Stimulated activated effector memory CD8-positive, alpha-beta T cell treated with anti-CD3 and anti-CD28 coated beads, Interleukin-12 subunit alpha, Interleukin-12 subunit beta, amount 100 ng/mL, for 72 hours (primary cell): ENCODE measurements around the gene WDR41.
"Not testable (repeated sequence)": the region's sequence is repeated elsewhere in the genome, so short reads cannot be mapped to it uniquely, and the experiment has no call there.

Experiments
- ATAC-seq: fragments of 150-1000 bp; cut with Tn5 transposase; 2 replicates; pipeline ENCODE4 v1.10.0; 2021
- DNase-seq, 2 donors: peaks; one replicate each; pipeline ENCODE4 v3.0.0; 2021 to 2022; ENCODE audit warnings: low spot score in 2 of 2
- H3K27ac Mint-ChIP-seq: one replicate; pipeline ENCODE4 v1.8.0; 2022; ENCODE audit warnings: mild to moderate bottlenecking, mixed read lengths
- H3K36me3 Mint-ChIP-seq: one replicate; pipeline ENCODE4 v1.8.0; 2022; ENCODE audit warnings: mild to moderate bottlenecking, mixed read lengths
- H3K4me1 Mint-ChIP-seq: one replicate; pipeline ENCODE4 v1.8.0; 2022; ENCODE audit warnings: mixed read lengths
- H3K4me3 Mint-ChIP-seq: one replicate; pipeline ENCODE4 v1.8.0; 2022; ENCODE audit warnings: mild to moderate bottlenecking, mixed read lengths
- H3K9me3 Mint-ChIP-seq: one replicate; pipeline ENCODE4 v1.8.0; 2022; ENCODE audit warnings: mixed read lengths

WDR41 gene

GRCh38 chr5:77468875-77469274, 23.2 kb downstream of the WDR41 start:
- not testable (repeated sequence) for H3K4me1 Mint-ChIP-seq, DNase-seq, H3K36me3 Mint-ChIP-seq, H3K4me3 Mint-ChIP-seq, ATAC-seq, H3K27ac Mint-ChIP-seq, H3K9me3 Mint-ChIP-seq

GRCh38 chr5:77463905-77464304, 28.2 kb downstream of the WDR41 start:
- Mint-ChIP-seq H3K4me1 (no peaks in the 10 kb centered on the region), H3K36me3 (no peaks in the 10 kb centered on the region), H3K9me3 (no peaks in the 10 kb centered on the region), H3K4me3 (no peak overlapping the region), H3K27ac (no peak overlapping the region)
- DNase-seq (no peak), ATAC-seq (no peak)

GRCh38 chr5:77461287-77461686, 30.8 kb downstream of the WDR41 start:
- H3K9me3 Mint-ChIP-seq, result no peaks in the 10 kb centered on the region
- no peak for DNase-seq
- no peak for ATAC-seq
- no peak overlapping the region for H3K27ac Mint-ChIP-seq
- no peaks in the 10 kb centered on the region for H3K4me1 Mint-ChIP-seq
- H3K4me3 Mint-ChIP-seq, result no peak overlapping the region
- no peaks in the 10 kb centered on the region for H3K36me3 Mint-ChIP-seq

- ATAC-seq (peak; percentile 28), DNase-seq (no peak)
- no peak overlapping the region for H3K27ac Mint-ChIP-seq
- peaks cover 7% of the 10 kb centered on the region for H3K36me3 Mint-ChIP-seq
- H3K4me3 Mint-ChIP-seq, result no peak overlapping the region
- no peaks in the 10 kb centered on the region for H3K9me3 Mint-ChIP-seq
- H3K4me1 Mint-ChIP-seq, result no peaks in the 10 kb centered on the region
Measured at GRCh38 chr5:77454123-77454522, 38.0 kb downstream of the WDR41 start.

GRCh38 chr5:77452351-77452750, 39.8 kb downstream of the WDR41 start:
- H3K27ac Mint-ChIP-seq, result no peak overlapping the region
- no peak for ATAC-seq
- H3K36me3 Mint-ChIP-seq, result peaks cover 7% of the 10 kb centered on the region
- no peaks in the 10 kb centered on the region for H3K4me1 Mint-ChIP-seq
- H3K9me3 Mint-ChIP-seq, result no peaks in the 10 kb centered on the region
- no peak for DNase-seq
- H3K4me3 Mint-ChIP-seq, result no peak overlapping the region

GRCh38 chr5:77449981-77450380, 42.1 kb downstream of the WDR41 start:
- H3K4me3 Mint-ChIP-seq, result no peak overlapping the region
- H3K9me3 Mint-ChIP-seq, result no peaks in the 10 kb centered on the region
- no peaks in the 10 kb centered on the region for H3K4me1 Mint-ChIP-seq
- H3K27ac Mint-ChIP-seq, result no peak overlapping the region
- DNase-seq (no peak), ATAC-seq (no peak)
- H3K36me3 Mint-ChIP-seq, result peaks cover 16% of the 10 kb centered on the region

GRCh38 chr5:77449277-77449676, 42.8 kb downstream of the WDR41 start:
- Mint-ChIP-seq H3K4me3 (no peak overlapping the region), H3K36me3 (peaks cover 20% of the 10 kb centered on the region), H3K4me1 (no peaks in the 10 kb centered on the region), H3K9me3 (no peaks in the 10 kb centered on the region), H3K27ac (no peak overlapping the region)
- DNase-seq (no peak), ATAC-seq (no peak)

GRCh38 chr5:77448831-77449230, 43.3 kb downstream of the WDR41 start:
- no peak for DNase-seq
- ATAC-seq, result no peak
- H3K4me1 Mint-ChIP-seq, result no peaks in the 10 kb centered on the region
- no peak overlapping the region for H3K27ac Mint-ChIP-seq
- H3K4me3 Mint-ChIP-seq, result no peak overlapping the region
- no peaks in the 10 kb centered on the region for H3K9me3 Mint-ChIP-seq
- peaks cover 20% of the 10 kb centered on the region for H3K36me3 Mint-ChIP-seq

- peaks cover 24% of the 10 kb centered on the region for H3K36me3 Mint-ChIP-seq
- no peak overlapping the region for H3K27ac Mint-ChIP-seq
- ATAC-seq, result no peak
- no peaks in the 10 kb centered on the region for H3K9me3 Mint-ChIP-seq
- no peak overlapping the region for H3K4me3 Mint-ChIP-seq
- no peaks in the 10 kb centered on the region for H3K4me1 Mint-ChIP-seq
- DNase-seq, result no peak
Measured at GRCh38 chr5:77444356-77444755, 47.8 kb downstream of the WDR41 start.

- Mint-ChIP-seq H3K36me3 (peaks cover 24% of the 10 kb centered on the region), H3K4me1 (no peaks in the 10 kb centered on the region), H3K4me3 (no peak overlapping the region), H3K9me3 (no peaks in the 10 kb centered on the region), H3K27ac (no peak overlapping the region)
- DNase-seq (no peak), ATAC-seq (no peak)
Measured at GRCh38 chr5:77443670-77444069, 48.4 kb downstream of the WDR41 start.

GRCh38 chr5:77438071-77438470, 54.0 kb downstream of the WDR41 start:
- Mint-ChIP-seq H3K36me3 (peaks cover 25% of the 10 kb centered on the region), H3K27ac (no peak overlapping the region), H3K4me1 (no peaks in the 10 kb centered on the region), H3K9me3 (no peaks in the 10 kb centered on the region), H3K4me3 (no peak overlapping the region)
- DNase-seq, result no peak
- ATAC-seq, result no peak

- Mint-ChIP-seq H3K4me1 (no peaks in the 10 kb centered on the region), H3K27ac (no peak overlapping the region), H3K9me3 (no peaks in the 10 kb centered on the region), H3K36me3 (peaks cover 31% of the 10 kb centered on the region), H3K4me3 (no peak overlapping the region)
- ATAC-seq (no peak), DNase-seq (no peak)
Measured at GRCh38 chr5:77437194-77437593, 54.9 kb downstream of the WDR41 start.

- H3K9me3 Mint-ChIP-seq, result no peaks in the 10 kb centered on the region
- no peak overlapping the region for H3K27ac Mint-ChIP-seq
- ATAC-seq, result no peak
- no peak overlapping the region for H3K4me3 Mint-ChIP-seq
- no peak for DNase-seq
- H3K36me3 Mint-ChIP-seq, result peaks cover 20% of the 10 kb centered on the region
- no peaks in the 10 kb centered on the region for H3K4me1 Mint-ChIP-seq
Measured at GRCh38 chr5:77431719-77432118, 60.4 kb downstream of the WDR41 start.

- Mint-ChIP-seq H3K9me3 (no peaks in the 10 kb centered on the region), H3K36me3 (peaks cover 20% of the 10 kb centered on the region), H3K4me1 (no peaks in the 10 kb centered on the region), H3K4me3 (no peak overlapping the region), H3K27ac (no peak overlapping the region)
- no peak for DNase-seq
- no peak for ATAC-seq
Measured at GRCh38 chr5:77431286-77431685, 60.8 kb downstream of the WDR41 start.

GRCh38 chr5:77430726-77431125, 61.4 kb downstream of the WDR41 start:
- ATAC-seq (no peak), DNase-seq (no peak)
- Mint-ChIP-seq H3K27ac (no peak overlapping the region), H3K4me1 (no peaks in the 10 kb centered on the region), H3K4me3 (no peak overlapping the region), H3K36me3 (peaks cover 20% of the 10 kb centered on the region), H3K9me3 (no peaks in the 10 kb centered on the region)

- ATAC-seq, result no peak
- Mint-ChIP-seq H3K9me3 (no peaks in the 10 kb centered on the region), H3K4me1 (no peaks in the 10 kb centered on the region), H3K4me3 (no peak overlapping the region), H3K36me3 (peaks cover 9% of the 10 kb centered on the region), H3K27ac (no peak overlapping the region)
- DNase-seq, result no peak
Measured at GRCh38 chr5:77428526-77428925, 63.6 kb downstream of the WDR41 start.

GRCh38 chr5:77427998-77428397, 64.1 kb downstream of the WDR41 start:
- no peak for ATAC-seq
- H3K4me3 Mint-ChIP-seq, result no peak overlapping the region
- DNase-seq, result no peak
- H3K27ac Mint-ChIP-seq, result no peak overlapping the region
- H3K9me3 Mint-ChIP-seq, result no peaks in the 10 kb centered on the region
- H3K4me1 Mint-ChIP-seq, result no peaks in the 10 kb centered on the region
- H3K36me3 Mint-ChIP-seq, result peaks cover 5% of the 10 kb centered on the region
